Head of caudate nucleus (tissue), 42 donors: ENCODE results near the gene UCP1.
"Not testable (repeated sequence)": the region's sequence is repeated elsewhere in the genome, so short reads cannot be mapped to it uniquely, and the experiment has no call there.

Source experiments
- DNase-seq, 42 donors: peaks; one replicate each; pipeline versions ENCODE4 v3.0.0 to v3.0.0-alpha.2; 2020 to 2021; ENCODE audit warnings: mixed read lengths in 7 of 42
- intact Hi-C: fragments of 100-400 bp; cut with DNase I; formaldehyde crosslinking; loops from one replicate; pipeline ENCODE4 v1.15.0; 2022

The UCP1 gene

GRCh38 chr4:140557831-140558435 lies 10.8 kb downstream of the UCP1 start:
- intact Hi-C loops = no loop called here
- no peak for DNase-seq

- no peak for DNase-seq
- intact Hi-C loops = no loop called here
These were observed 12.2 kb downstream of the UCP1 start for GRCh38 chr4:140556372-140557085.

GRCh38 chr4:140533951-140534480 lies 34.7 kb downstream of the UCP1 start:
- intact Hi-C loops = no loop called here
- no peak for DNase-seq

- intact Hi-C loops = no loop called here
- DNase-seq = no peak
These were observed 39.3 kb downstream of the UCP1 start for GRCh38 chr4:140529434-140529833.

- intact Hi-C loops = loop anchor here (5.0 kb wide), 1 partner anchor 152 kb away; the partner anchor contains the start of gene SCOC
- DNase-seq = peak; percentile 97 to 100 (median 99)
These were observed 44.7 kb downstream of the UCP1 start, which contains the start of gene ELMOD2 for GRCh38 chr4:140523857-140524742. Gene ELMOD2, plus strand, starts transcription at chr4:140524168. Its CDS starts 1,261 bp downstream, at chr4:140525429.

- intact Hi-C loops = loop anchor here (5.0 kb wide), 1 partner anchor 151 kb away; the partner anchor contains the start of gene SCOC
- DNase-seq = no peak
These were observed 45.3 kb downstream of the UCP1 start for GRCh38 chr4:140523370-140523856.

GRCh38 chr4:140515423-140515822 lies 53.3 kb downstream of the UCP1 start:
- no peak for DNase-seq
- intact Hi-C loops = no loop called here

GRCh38 chr4:140513765-140514164 lies 55.0 kb downstream of the UCP1 start:
- intact Hi-C loops, DNase-seq: not testable (repeated sequence)
